Astrocyte (in vitro differentiated cells and primary cell): ENCODE measurements around the gene CD244. TPM values are rescaled to one million over a fixed set of nuclear protein-coding genes. Genes with fewer than 3 reads are reported as not detected.

ENCODE experiments used
- DNase-seq: peaks from one replicate; pipeline ENCODE4 v3.0.0-alpha.2; 2010; ENCODE audit warnings: low read depth
- FAIRE-seq: peaks from 2 replicates; lab custom pipeline; 2011; peaks lifted over from hg19 to GRCh38; lab: Jason Lieb, UNC
- H2AFZ ChIP-seq: 2 replicates; pipeline ENCODE4 v1.6.0; 2012; ENCODE audit warnings: low read depth, low read length, inconsistent platforms
- H3K27ac ChIP-seq: 2 replicates; pipeline ENCODE4 v1.5.1; 2011; ENCODE audit warnings: low read depth, low read length, inconsistent platforms
- H3K27me3 ChIP-seq: 2 replicates; pipeline ENCODE4 v1.6.0; 2011; ENCODE audit warnings: low read length, inconsistent platforms; ENCODE audit not compliant: insufficient read depth
- H3K36me3 ChIP-seq: 2 replicates; pipeline ENCODE4 v1.5.1; 2011; ENCODE audit warnings: low read length, inconsistent platforms; ENCODE audit not compliant: insufficient read depth
- H3K4me1 ChIP-seq: 2 replicates; pipeline ENCODE4 v1.5.1; 2011; ENCODE audit warnings: low read length, inconsistent platforms; ENCODE audit not compliant: insufficient read depth
- H3K4me2 ChIP-seq: 2 replicates; pipeline ENCODE4 v1.6.0; 2012; ENCODE audit warnings: low read length, inconsistent platforms
- H3K4me3 ChIP-seq: 2 replicates; pipeline ENCODE4 v1.5.1; 2011; ENCODE audit warnings: low read depth, mild to moderate bottlenecking, low read length, inconsistent platforms; ENCODE audit not compliant: insufficient read depth
- H3K79me2 ChIP-seq: 2 replicates; pipeline ENCODE4 v1.6.0; 2012; ENCODE audit warnings: mild to moderate bottlenecking, low read length, inconsistent platforms; ENCODE audit not compliant: insufficient read depth
- H3K9ac ChIP-seq: 2 replicates; pipeline ENCODE4 v1.6.0; 2012; ENCODE audit warnings: mild to moderate bottlenecking, low read length, inconsistent platforms
- H3K9me3 ChIP-seq: 2 replicates; pipeline ENCODE4 v1.5.1; 2012; ENCODE audit warnings: low read depth, mild to moderate bottlenecking, low read length, inconsistent platforms; ENCODE audit not compliant: insufficient read depth
- H4K20me1 ChIP-seq: 2 replicates; pipeline ENCODE4 v1.6.0; 2012; ENCODE audit warnings: low read length, inconsistent platforms; ENCODE audit not compliant: insufficient read depth
- H3K27ac Mint-ChIP-seq: one replicate; pipeline ENCODE4 v1.8.0; 2021; ENCODE audit warnings: mild to moderate bottlenecking, mixed read lengths; ENCODE audit not compliant: unreplicated experiment
- H3K27me3 Mint-ChIP-seq: one replicate; pipeline ENCODE4 v1.8.0; 2021; ENCODE audit warnings: low read depth, mixed read lengths; ENCODE audit not compliant: unreplicated experiment
- H3K36me3 Mint-ChIP-seq: one replicate; pipeline ENCODE4 v1.8.0; 2021; ENCODE audit warnings: low read depth, mixed read lengths; ENCODE audit not compliant: unreplicated experiment
- H3K4me1 Mint-ChIP-seq: one replicate; pipeline ENCODE4 v1.8.0; 2021; ENCODE audit warnings: low read depth, mixed read lengths; ENCODE audit not compliant: unreplicated experiment
- H3K4me3 Mint-ChIP-seq: one replicate; pipeline ENCODE4 v1.8.0; 2021; ENCODE audit warnings: mild to moderate bottlenecking, moderate library complexity, mixed read lengths; ENCODE audit not compliant: unreplicated experiment
- H3K9me3 Mint-ChIP-seq: one replicate; pipeline ENCODE4 v1.8.0; 2021; ENCODE audit warnings: mild to moderate bottlenecking, mixed read lengths; ENCODE audit not compliant: unreplicated experiment
- EZH2 ChIP-seq: IDR thresholded peaks from 2 replicates; pipeline ENCODE4 v1.6.1; 2012; ENCODE audit warnings: mild to moderate bottlenecking, low read length, inconsistent platforms; ENCODE audit not compliant: insufficient read depth
- total RNA-seq: library from RNA; stranded (reverse); gene quantifications from 2 replicates; pipeline ENCODE4 v1.2.1, GENCODE V29; 2021
- TF ChIP-seq, protein P1 (sequence below): IDR thresholded peaks from 2 replicates; pipeline ENCODE4 v1.5.1; 2011; ENCODE audit warnings: low read depth, mild to moderate bottlenecking, inconsistent platforms, low read length, moderate library complexity; ENCODE audit not compliant: insufficient read depth

Gene CD244
- total RNA-seq, 1 donor from 2014 or later, result not detected

DNA sequence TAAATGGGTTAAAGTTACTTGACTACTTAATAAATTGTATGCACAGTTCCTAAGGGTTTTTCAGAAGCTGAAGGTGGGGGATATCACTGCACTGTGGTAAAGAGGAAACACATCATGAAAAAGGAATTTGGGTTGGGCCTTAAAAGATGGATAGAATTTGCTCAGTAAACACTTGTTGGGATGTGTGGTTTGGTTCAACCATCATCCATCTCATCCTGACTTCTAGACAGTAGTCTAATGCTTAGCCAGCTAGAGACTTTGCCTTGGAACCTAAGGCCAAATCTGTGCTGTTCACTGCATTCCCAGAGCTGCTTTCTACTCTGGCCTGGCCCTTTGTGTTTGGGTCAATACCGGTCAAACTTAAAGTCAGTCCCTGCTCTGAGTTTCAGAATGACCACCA, 36.1 kb downstream of the CD244 start:
- H3K4me3 ChIP-seq, result no peak overlapping the region
- no peaks in the 10 kb centered on the region for H3K4me1 ChIP-seq
- no peak overlapping the region for H2AFZ ChIP-seq
- H3K4me2 ChIP-seq, result no peak overlapping the region
- no peak for FAIRE-seq
- peaks cover 19% of the 10 kb centered on the region for H3K4me1 Mint-ChIP-seq
- H3K4me3 Mint-ChIP-seq, result no peak overlapping the region
- peaks cover 2% of the 10 kb centered on the region for H3K27me3 ChIP-seq
- DNase-seq, result peak; percentile 70
- H4K20me1 ChIP-seq, result no peaks in the 10 kb centered on the region
- no peak overlapping the region for H3K9ac ChIP-seq
- no peaks in the 10 kb centered on the region for H3K9me3 ChIP-seq
- H3K27me3 Mint-ChIP-seq, result peaks cover 2% of the 10 kb centered on the region
- H3K9me3 Mint-ChIP-seq, result peaks cover 2% of the 10 kb centered on the region
- peak overlapping the region; percentile 56 for H3K27ac Mint-ChIP-seq
- no peaks in the 10 kb centered on the region for H3K79me2 ChIP-seq
- no peak overlapping the region for H3K27ac ChIP-seq
- no peak for TF ChIP-seq EZH2
- TF ChIP-seq, protein P1, sequence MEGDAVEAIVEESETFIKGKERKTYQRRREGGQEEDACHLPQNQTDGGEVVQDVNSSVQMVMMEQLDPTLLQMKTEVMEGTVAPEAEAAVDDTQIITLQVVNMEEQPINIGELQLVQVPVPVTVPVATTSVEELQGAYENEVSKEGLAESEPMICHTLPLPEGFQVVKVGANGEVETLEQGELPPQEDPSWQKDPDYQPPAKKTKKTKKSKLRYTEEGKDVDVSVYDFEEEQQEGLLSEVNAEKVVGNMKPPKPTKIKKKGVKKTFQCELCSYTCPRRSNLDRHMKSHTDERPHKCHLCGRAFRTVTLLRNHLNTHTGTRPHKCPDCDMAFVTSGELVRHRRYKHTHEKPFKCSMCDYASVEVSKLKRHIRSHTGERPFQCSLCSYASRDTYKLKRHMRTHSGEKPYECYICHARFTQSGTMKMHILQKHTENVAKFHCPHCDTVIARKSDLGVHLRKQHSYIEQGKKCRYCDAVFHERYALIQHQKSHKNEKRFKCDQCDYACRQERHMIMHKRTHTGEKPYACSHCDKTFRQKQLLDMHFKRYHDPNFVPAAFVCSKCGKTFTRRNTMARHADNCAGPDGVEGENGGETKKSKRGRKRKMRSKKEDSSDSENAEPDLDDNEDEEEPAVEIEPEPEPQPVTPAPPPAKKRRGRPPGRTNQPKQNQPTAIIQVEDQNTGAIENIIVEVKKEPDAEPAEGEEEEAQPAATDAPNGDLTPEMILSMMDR, result no peak
- H3K36me3 ChIP-seq, result no peaks in the 10 kb centered on the region
- H3K36me3 Mint-ChIP-seq, result peaks cover 2% of the 10 kb centered on the region

- Histone ChIP-seq H4K20me1 (no peaks in the 10 kb centered on the region), H3K4me1 (no peaks in the 10 kb centered on the region), H3K27ac (no peak overlapping the region), H3K9ac (no peak overlapping the region), H3K4me3 (no peak overlapping the region), H3K79me2 (no peaks in the 10 kb centered on the region), H3K9me3 (no peaks in the 10 kb centered on the region), H3K36me3 (no peaks in the 10 kb centered on the region), H3K27me3 (no peaks in the 10 kb centered on the region), H3K4me2 (no peak overlapping the region), H2AFZ (no peak overlapping the region)
- Mint-ChIP-seq H3K4me1 (peaks cover 9% of the 10 kb centered on the region), H3K4me3 (no peak overlapping the region), H3K9me3 (peaks cover 2% of the 10 kb centered on the region), H3K27me3 (peaks cover 16% of the 10 kb centered on the region), H3K36me3 (peaks cover 2% of the 10 kb centered on the region), H3K27ac (no peak overlapping the region)
- TF ChIP-seq, protein P1, result no peak
- no peak for TF ChIP-seq EZH2
- DNase-seq (no peak), FAIRE-seq (no peak)
Measured at GRCh38 chr1:160823296-160823695, 39.4 kb downstream of the CD244 start.

GRCh38 chr1:160821627-160822026, 41.1 kb downstream of the CD244 start:
- Mint-ChIP-seq H3K4me1 (peaks cover 6% of the 10 kb centered on the region), H3K27me3 (peaks cover 20% of the 10 kb centered on the region), H3K4me3 (no peak overlapping the region), H3K27ac (no peak overlapping the region), H3K9me3 (peaks cover 2% of the 10 kb centered on the region), H3K36me3 (peaks cover 2% of the 10 kb centered on the region)
- Histone ChIP-seq H3K27me3 (no peaks in the 10 kb centered on the region), H3K27ac (no peak overlapping the region), H4K20me1 (no peaks in the 10 kb centered on the region), H3K4me3 (no peak overlapping the region), H3K79me2 (no peaks in the 10 kb centered on the region), H3K36me3 (no peaks in the 10 kb centered on the region), H2AFZ (no peak overlapping the region), H3K4me2 (no peak overlapping the region), H3K4me1 (no peaks in the 10 kb centered on the region), H3K9ac (no peak overlapping the region), H3K9me3 (no peaks in the 10 kb centered on the region)
- no peak for TF ChIP-seq EZH2
- TF ChIP-seq, protein P1, result no peak
- FAIRE-seq (no peak), DNase-seq (no peak)
